ENCODE data around the gene SAP30.
A peak's percentile ranks its signal among the peaks of the same experiment; 100 is the strongest.

Gene SAP30

DNA sequence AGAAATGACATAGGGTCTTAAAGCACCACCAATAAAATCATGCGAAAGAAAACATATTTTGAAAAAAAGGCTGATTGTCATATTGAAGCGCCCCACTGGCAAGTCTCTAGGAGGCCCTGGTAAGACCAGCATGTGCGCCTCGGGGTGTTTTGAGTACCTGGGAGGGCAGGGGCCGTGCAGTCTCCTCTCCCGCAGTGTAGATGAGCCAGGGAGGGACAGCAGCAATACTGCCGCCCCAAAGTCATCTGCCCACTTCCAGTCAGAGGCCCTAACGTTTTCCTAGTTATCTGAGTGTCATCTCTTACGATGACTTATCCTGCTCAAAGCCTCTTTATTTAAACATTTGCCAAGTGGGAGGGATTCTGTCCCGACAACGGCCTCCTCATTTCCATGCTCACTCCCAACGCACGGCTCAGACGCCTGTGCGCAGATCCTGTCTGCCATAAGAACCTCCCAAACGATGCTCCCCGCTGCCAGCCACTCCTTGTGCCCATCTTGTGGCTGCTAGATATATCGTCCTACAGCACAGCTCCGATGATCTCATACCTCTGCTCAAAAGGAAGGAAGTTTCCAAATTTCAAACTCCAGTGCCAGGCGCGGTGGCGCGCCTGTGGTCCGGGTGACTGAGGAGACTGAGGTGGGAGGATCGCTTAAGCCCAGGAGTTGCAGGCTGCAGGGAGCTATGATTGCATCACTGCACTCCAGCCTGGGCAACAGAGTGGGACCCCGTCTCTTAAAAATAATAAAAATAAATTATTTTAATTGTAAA lies 45.3 kb downstream of the SAP30 start:
- no peaks in the 10 kb centered on the region for H3K79me1 ChIP-seq (ENCODE audit: low read length)
- H4K12ac ChIP-seq (ENCODE audit: low read depth, low read length): no peak overlapping the region
- H3K27me3 ChIP-seq (ENCODE audit: insufficient read depth, low read length): no peaks in the 10 kb centered on the region
- H2BK5ac ChIP-seq (ENCODE audit: low read depth, low read length, poor library complexity): no peak overlapping the region
- peak; percentile 31 to 32 for DNase-seq
- no peak overlapping the region for H3K4me3 ChIP-seq (ENCODE audit: low read depth, low read length)
- no peak overlapping the region for H2BK12ac ChIP-seq (ENCODE audit: low read length)
- H2AFZ ChIP-seq (ENCODE audit: insufficient read depth, low read length, poor library complexity): no peak overlapping the region
- H3K9me3 ChIP-seq (ENCODE audit: insufficient read depth, low read depth, low read length): no peaks in the 10 kb centered on the region
- no peak overlapping the region for H3K18ac ChIP-seq (ENCODE audit: low read length)
- no peak overlapping the region for H3K14ac ChIP-seq (ENCODE audit: low read length)
- H3K27ac ChIP-seq (ENCODE audit: low read depth, low read length): no peak overlapping the region
- no peaks in the 10 kb centered on the region for H3K79me2 ChIP-seq (ENCODE audit: control insufficient read depth, insufficient read depth, low read length, poor library complexity)
- H3K9ac ChIP-seq (ENCODE audit: low read length): no peak overlapping the region
- no peak overlapping the region for H3K23ac ChIP-seq (ENCODE audit: low read length)
- no peak overlapping the region for H4K91ac ChIP-seq (ENCODE audit: low read depth, low read length)
- no CpG with 5 or more reads among the region's 26 CpGs for WGBS (ENCODE audit: extremely low coverage, insufficient coverage, insufficient read length)
- H3K4me1 ChIP-seq (ENCODE audit: control insufficient read depth in 1 of 2, insufficient read depth in 2 of 2, low read length in 2 of 2): no peaks in the 10 kb centered on the region
- H3K36me3 ChIP-seq (ENCODE audit: control insufficient read depth in 1 of 2, insufficient read depth in 2 of 2, low read length in 2 of 2): no peaks in the 10 kb centered on the region
- no peak overlapping the region for H2BK120ac ChIP-seq (ENCODE audit: insufficient read depth, low read length, poor library complexity)
- no peak overlapping the region for H2AK5ac ChIP-seq (ENCODE audit: low read length)
- no peak overlapping the region for H3K4ac ChIP-seq (ENCODE audit: low read depth, low read length)
- H3K4me2 ChIP-seq (ENCODE audit: low read length): no peak overlapping the region
- no peak overlapping the region for H4K8ac ChIP-seq (ENCODE audit: low read depth, low read length)

DNA sequence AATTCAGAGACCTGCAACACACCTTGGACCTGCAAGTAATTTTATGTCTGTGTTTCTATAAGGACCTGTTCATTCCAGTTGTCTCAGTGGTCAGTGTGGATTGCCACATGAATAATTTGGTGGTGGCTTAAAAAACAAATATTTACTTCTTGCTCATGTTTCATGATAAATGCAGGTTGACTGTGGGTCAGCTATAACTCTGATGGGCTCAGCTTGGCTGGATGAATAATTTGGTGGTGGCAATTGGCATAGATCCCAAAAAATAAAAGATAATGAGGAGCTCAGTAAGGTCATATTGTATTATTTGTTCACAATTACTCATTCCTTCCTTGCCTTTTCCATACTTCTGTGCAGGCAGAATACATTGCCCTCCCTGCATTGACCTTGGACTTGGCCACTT lies 47.1 kb downstream of the SAP30 start:
- Histone ChIP-seq H3K4me3 (ENCODE audit: low read depth, low read length) (no peak overlapping the region), H2AFZ (ENCODE audit: insufficient read depth, low read length, poor library complexity) (no peak overlapping the region), H2AK5ac (ENCODE audit: low read length) (no peak overlapping the region), H3K18ac (ENCODE audit: low read length) (no peak overlapping the region), H3K79me2 (ENCODE audit: control insufficient read depth, insufficient read depth, low read length, poor library complexity) (no peaks in the 10 kb centered on the region), H3K9ac (ENCODE audit: low read length) (no peak overlapping the region), H3K27ac (ENCODE audit: low read depth, low read length) (no peak overlapping the region), H3K23ac (ENCODE audit: low read length) (no peak overlapping the region), H2BK5ac (ENCODE audit: low read depth, low read length, poor library complexity) (no peak overlapping the region), H3K4ac (ENCODE audit: low read depth, low read length) (no peak overlapping the region), H3K4me2 (ENCODE audit: low read length) (no peak overlapping the region), H3K36me3 (ENCODE audit: control insufficient read depth in 1 of 2, insufficient read depth in 2 of 2, low read length in 2 of 2) (no peaks in the 10 kb centered on the region), H2BK120ac (ENCODE audit: insufficient read depth, low read length, poor library complexity) (no peak overlapping the region), H3K79me1 (ENCODE audit: low read length) (no peaks in the 10 kb centered on the region), H4K12ac (ENCODE audit: low read depth, low read length) (no peak overlapping the region), H4K8ac (ENCODE audit: low read depth, low read length) (no peak overlapping the region), H3K4me1 (ENCODE audit: control insufficient read depth in 1 of 2, insufficient read depth in 2 of 2, low read length in 2 of 2) (no peaks in the 10 kb centered on the region), H2BK12ac (ENCODE audit: low read length) (no peak overlapping the region), H3K9me3 (ENCODE audit: insufficient read depth, low read depth, low read length) (no peaks in the 10 kb centered on the region), H3K14ac (ENCODE audit: low read length) (no peak overlapping the region), H3K27me3 (ENCODE audit: insufficient read depth, low read length) (no peaks in the 10 kb centered on the region), H4K91ac (ENCODE audit: low read depth, low read length) (no peak overlapping the region)
- DNase-seq: no peak

DNA sequence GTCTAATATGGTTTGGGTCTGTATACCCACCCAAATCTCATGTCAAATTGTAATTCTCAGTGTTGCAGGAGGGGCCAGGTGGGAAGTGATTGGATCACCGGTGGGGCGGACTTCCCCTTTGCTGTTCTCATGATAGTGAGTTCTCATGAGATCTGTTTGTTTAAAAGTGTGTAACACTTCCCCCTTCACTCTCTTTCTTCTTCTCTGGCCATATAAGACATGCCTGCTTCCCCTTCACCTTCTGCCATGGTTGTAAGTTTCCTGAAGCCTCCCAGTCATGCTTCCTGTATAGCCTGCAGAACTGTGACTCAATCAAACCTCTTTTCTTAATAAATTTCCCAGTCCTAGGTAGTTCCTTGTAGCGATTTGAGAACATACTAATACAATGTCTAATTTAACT lies 47.9 kb downstream of the SAP30 start:
- WGBS (ENCODE audit: extremely low coverage, insufficient coverage, insufficient read length): no CpG with 5 or more reads among the region's 3 CpGs
- Histone ChIP-seq H3K4ac (ENCODE audit: low read depth, low read length) (no peak overlapping the region), H4K8ac (ENCODE audit: low read depth, low read length) (no peak overlapping the region), H3K9ac (ENCODE audit: low read length) (no peak overlapping the region), H3K23ac (ENCODE audit: low read length) (no peak overlapping the region), H2AK5ac (ENCODE audit: low read length) (no peak overlapping the region), H4K12ac (ENCODE audit: low read depth, low read length) (no peak overlapping the region), H3K27me3 (ENCODE audit: insufficient read depth, low read length) (no peaks in the 10 kb centered on the region), H3K36me3 (ENCODE audit: control insufficient read depth in 1 of 2, insufficient read depth in 2 of 2, low read length in 2 of 2) (no peaks in the 10 kb centered on the region), H3K4me3 (ENCODE audit: low read depth, low read length) (no peak overlapping the region), H2BK120ac (ENCODE audit: insufficient read depth, low read length, poor library complexity) (no peak overlapping the region), H3K4me1 (ENCODE audit: control insufficient read depth in 1 of 2, insufficient read depth in 2 of 2, low read length in 2 of 2) (no peaks in the 10 kb centered on the region), H3K27ac (ENCODE audit: low read depth, low read length) (no peak overlapping the region), H3K18ac (ENCODE audit: low read length) (no peak overlapping the region), H3K4me2 (ENCODE audit: low read length) (no peak overlapping the region), H3K79me2 (ENCODE audit: control insufficient read depth, insufficient read depth, low read length, poor library complexity) (no peaks in the 10 kb centered on the region), H2AFZ (ENCODE audit: insufficient read depth, low read length, poor library complexity) (no peak overlapping the region), H4K91ac (ENCODE audit: low read depth, low read length) (no peak overlapping the region), H2BK5ac (ENCODE audit: low read depth, low read length, poor library complexity) (no peak overlapping the region), H3K9me3 (ENCODE audit: insufficient read depth, low read depth, low read length) (no peaks in the 10 kb centered on the region), H3K79me1 (ENCODE audit: low read length) (no peaks in the 10 kb centered on the region), H2BK12ac (ENCODE audit: low read length) (no peak overlapping the region), H3K14ac (ENCODE audit: low read length) (no peak overlapping the region)
- no peak for DNase-seq

DNA sequence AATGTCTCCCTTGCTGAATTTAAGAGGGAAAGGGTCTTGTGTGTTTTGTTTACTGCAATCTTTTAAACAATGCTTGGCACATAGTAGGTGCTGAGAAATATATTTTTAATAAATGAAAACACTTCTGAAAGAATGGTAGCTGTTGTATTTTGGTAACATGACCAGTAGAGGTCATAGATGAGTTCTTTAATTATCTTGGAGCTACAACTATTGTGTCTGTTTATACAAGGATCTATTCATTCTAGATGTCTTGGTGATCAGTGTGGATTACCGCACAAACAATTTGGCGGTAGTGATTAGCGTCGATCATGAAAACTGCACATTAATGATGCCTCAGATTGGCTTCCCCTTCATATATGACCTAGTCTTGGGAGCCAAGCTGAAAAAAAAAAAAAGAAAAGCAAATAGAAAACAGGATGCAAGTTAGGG lies 49.6 kb downstream of the SAP30 start:
- no peak overlapping the region for H3K4me3 ChIP-seq (ENCODE audit: low read depth, low read length)
- no peaks in the 10 kb centered on the region for H3K79me2 ChIP-seq (ENCODE audit: control insufficient read depth, insufficient read depth, low read length, poor library complexity)
- H4K91ac ChIP-seq (ENCODE audit: low read depth, low read length): no peak overlapping the region
- no peak overlapping the region for H4K12ac ChIP-seq (ENCODE audit: low read depth, low read length)
- no peak overlapping the region for H3K4me2 ChIP-seq (ENCODE audit: low read length)
- no CpG with 5 or more reads among the region's 4 CpGs for WGBS (ENCODE audit: extremely low coverage, insufficient coverage, insufficient read length)
- no peak overlapping the region for H2AFZ ChIP-seq (ENCODE audit: insufficient read depth, low read length, poor library complexity)
- no peak overlapping the region for H2BK12ac ChIP-seq (ENCODE audit: low read length)
- H3K27ac ChIP-seq (ENCODE audit: low read depth, low read length): no peak overlapping the region
- H3K79me1 ChIP-seq (ENCODE audit: low read length): no peaks in the 10 kb centered on the region
- DNase-seq: peak in 1 of 2 donors; percentile 61
- no peaks in the 10 kb centered on the region for H3K36me3 ChIP-seq (ENCODE audit: control insufficient read depth in 1 of 2, insufficient read depth in 2 of 2, low read length in 2 of 2)
- no peak overlapping the region for H3K14ac ChIP-seq (ENCODE audit: low read length)
- no peak overlapping the region for H2BK120ac ChIP-seq (ENCODE audit: insufficient read depth, low read length, poor library complexity)
- no peak overlapping the region for H2AK5ac ChIP-seq (ENCODE audit: low read length)
- no peak overlapping the region for H3K4ac ChIP-seq (ENCODE audit: low read depth, low read length)
- H2BK5ac ChIP-seq (ENCODE audit: low read depth, low read length, poor library complexity): no peak overlapping the region
- no peak overlapping the region for H4K8ac ChIP-seq (ENCODE audit: low read depth, low read length)
- H3K27me3 ChIP-seq (ENCODE audit: insufficient read depth, low read length): no peaks in the 10 kb centered on the region
- H3K4me1 ChIP-seq (ENCODE audit: control insufficient read depth in 1 of 2, insufficient read depth in 2 of 2, low read length in 2 of 2): no peaks in the 10 kb centered on the region
- no peak overlapping the region for H3K9ac ChIP-seq (ENCODE audit: low read length)
- H3K23ac ChIP-seq (ENCODE audit: low read length): no peak overlapping the region
- H3K9me3 ChIP-seq (ENCODE audit: insufficient read depth, low read depth, low read length): no peaks in the 10 kb centered on the region
- no peak overlapping the region for H3K18ac ChIP-seq (ENCODE audit: low read length)
